Stimulated activated naive B cell treated with anti-CD40 and anti-IgM and Interleukin-4, amounts not matched to agents 10 μg/mL and 1 μg/mL and 100 μg/mL, for 72 hours (primary cell): ENCODE results near the gene CCDC74A.
"Not testable (repeated sequence)": the region's sequence is repeated elsewhere in the genome, so short reads cannot be mapped to it uniquely, and the experiment has no call there.

Source experiments
- ATAC-seq, 2 donors: fragments of 150-1000 bp; cut with Tn5 transposase; replicated peaks; 2 replicates each; pipeline ENCODE4 v1.10.0; 2021; ENCODE audit warnings: moderate library complexity in 1 of 2
- DNase-seq: peaks from one replicate; pipeline ENCODE4 v3.0.0; 2021
- H3K27ac Mint-ChIP-seq: one replicate; pipeline ENCODE4 v1.8.0; 2022; ENCODE audit warnings: mild to moderate bottlenecking, mixed read lengths
- H3K27me3 Mint-ChIP-seq, 2 donors: one replicate each; pipeline ENCODE4 v1.8.0; 2022; ENCODE audit warnings: mixed read lengths in 2 of 2
- H3K36me3 Mint-ChIP-seq, 2 donors: one replicate each; pipeline ENCODE4 v1.8.0; 2022; ENCODE audit warnings: mixed read lengths in 2 of 2, mild to moderate bottlenecking in 1 of 2
- H3K4me1 Mint-ChIP-seq, 2 donors: one replicate each; pipeline ENCODE4 v1.8.0; 2022; ENCODE audit warnings: mixed read lengths in 2 of 2, mild to moderate bottlenecking in 1 of 2
- H3K4me3 Mint-ChIP-seq, 2 donors: one replicate each; pipeline ENCODE4 v1.8.0; 2022; ENCODE audit warnings: mild to moderate bottlenecking in 2 of 2, mixed read lengths in 2 of 2, moderate library complexity in 1 of 2
- H3K9me3 Mint-ChIP-seq, 2 donors: one replicate each; pipeline ENCODE4 v1.8.0; 2022; ENCODE audit warnings: mixed read lengths in 2 of 2, mild to moderate bottlenecking in 1 of 2

The CCDC74A gene

GRCh38 chr2:131492015-131492417, 35.7 kb upstream of the CCDC74A start, which contains the start of gene MZT2A:
Gene MZT2A, minus strand, starts transcription at chr2:131492397. Its CDS starts 21 bp downstream, at chr2:131492376.
- Mint-ChIP-seq H3K4me1 (peaks cover 31 to 61% of the 10 kb centered on the region in 2 donors), H3K36me3 (peaks cover 23 to 32% of the 10 kb centered on the region in 2 donors), H3K27ac (peak within 1 kb of the TSS; percentile 96), H3K4me3 (peak within 1 kb of the TSS; percentile 96 to 98)
- not testable (repeated sequence) for H3K9me3 Mint-ChIP-seq, DNase-seq, H3K27me3 Mint-ChIP-seq
- ATAC-seq, result peak; percentile 8

GRCh38 chr2:131492418-131493198, 35.1 kb upstream of the CCDC74A start:
- no peaks in the 10 kb centered on the region for H3K9me3 Mint-ChIP-seq

GRCh38 chr2:131493199-131493968, 34.3 kb upstream of the CCDC74A start:
- H3K4me1 Mint-ChIP-seq, result peaks cover 38 to 63% of the 10 kb centered on the region in 2 donors
- DNase-seq (no peak), ATAC-seq (peak; percentile 37)
- H3K9me3 Mint-ChIP-seq, result no peaks in the 10 kb centered on the region
- peak overlapping the region; percentile 96 for H3K27ac Mint-ChIP-seq
- H3K27me3 Mint-ChIP-seq, result no peaks in the 10 kb centered on the region
- H3K36me3 Mint-ChIP-seq, result peaks cover 20 to 34% of the 10 kb centered on the region in 2 donors
- H3K4me3 Mint-ChIP-seq, result peak overlapping the region; percentile 96 to 98

More at GRCh38 chr2:131492418-131493198, 35.1 kb upstream of the CCDC74A start:
- peaks cover 26 to 35% of the 10 kb centered on the region in 2 donors for H3K36me3 Mint-ChIP-seq
- peak; percentile 97 for DNase-seq
- H3K4me3 Mint-ChIP-seq, result peak overlapping the region; percentile 96 to 98
- peaks cover 33 to 65% of the 10 kb centered on the region in 2 donors for H3K4me1 Mint-ChIP-seq
- no peaks in the 10 kb centered on the region for H3K27me3 Mint-ChIP-seq
- ATAC-seq, result peak; percentile 84 to 88
- peak overlapping the region; percentile 96 for H3K27ac Mint-ChIP-seq

- not testable (repeated sequence) for H3K27me3 Mint-ChIP-seq, H3K4me3 Mint-ChIP-seq, DNase-seq, H3K9me3 Mint-ChIP-seq, ATAC-seq
- peak overlapping the region; percentile 25 for H3K27ac Mint-ChIP-seq
- H3K4me1 Mint-ChIP-seq, result peaks cover 26 to 49% of the 10 kb centered on the region in 2 donors
- H3K36me3 Mint-ChIP-seq, result peaks cover 11 to 28% of the 10 kb centered on the region in 2 donors
Measured at GRCh38 chr2:131495506-131495905, 32.2 kb upstream of the CCDC74A start.

GRCh38 chr2:131498321-131498973, 29.2 kb upstream of the CCDC74A start:
- Mint-ChIP-seq H3K4me1 (peaks cover 18 to 33% of the 10 kb centered on the region in 2 donors), H3K4me3 (peak overlapping the region in 1 of 2 donors; percentile 6), H3K27ac (peak overlapping the region; percentile 75), H3K36me3 (peaks cover 16 to 25% of the 10 kb centered on the region in 2 donors)
- peak; percentile 87 to 96 for ATAC-seq
- not testable (repeated sequence) for DNase-seq, H3K9me3 Mint-ChIP-seq, H3K27me3 Mint-ChIP-seq

GRCh38 chr2:131503587-131503986, 24.1 kb upstream of the CCDC74A start:
- peaks cover 21 to 32% of the 10 kb centered on the region in 2 donors for H3K36me3 Mint-ChIP-seq
- not testable (repeated sequence) for H3K9me3 Mint-ChIP-seq, H3K27me3 Mint-ChIP-seq, H3K4me3 Mint-ChIP-seq, DNase-seq, H3K4me1 Mint-ChIP-seq, H3K27ac Mint-ChIP-seq, ATAC-seq

- H3K36me3 Mint-ChIP-seq, result peaks cover 24 to 34% of the 10 kb centered on the region in 2 donors
- not testable (repeated sequence) for H3K27me3 Mint-ChIP-seq, DNase-seq, H3K4me3 Mint-ChIP-seq, H3K27ac Mint-ChIP-seq, H3K9me3 Mint-ChIP-seq, ATAC-seq, H3K4me1 Mint-ChIP-seq
Measured at GRCh38 chr2:131504082-131504750, 23.5 kb upstream of the CCDC74A start.

- Mint-ChIP-seq H3K4me1 (peaks cover 12 to 25% of the 10 kb centered on the region in 2 donors), H3K27me3 (no peaks in the 10 kb centered on the region), H3K9me3 (no peaks in the 10 kb centered on the region), H3K27ac (no peak overlapping the region), H3K36me3 (peaks cover 24 to 40% of the 10 kb centered on the region in 2 donors), H3K4me3 (no peak overlapping the region)
- DNase-seq (no peak), ATAC-seq (no peak)
Measured at GRCh38 chr2:131509615-131510014, 18.1 kb upstream of the CCDC74A start.

- ATAC-seq, DNase-seq, H3K4me3 Mint-ChIP-seq, H3K27me3 Mint-ChIP-seq, H3K27ac Mint-ChIP-seq, H3K9me3 Mint-ChIP-seq: not testable (repeated sequence)
- Mint-ChIP-seq H3K4me1 (peaks cover 14 to 32% of the 10 kb centered on the region in 2 donors), H3K36me3 (peaks cover 28 to 35% of the 10 kb centered on the region in 2 donors)
Measured at GRCh38 chr2:131511291-131511968, 16.3 kb upstream of the CCDC74A start.

GRCh38 chr2:131511969-131512870, 15.5 kb upstream of the CCDC74A start:
- H3K4me3 Mint-ChIP-seq, H3K27me3 Mint-ChIP-seq, DNase-seq, H3K9me3 Mint-ChIP-seq, ATAC-seq: not testable (repeated sequence)
- Mint-ChIP-seq H3K36me3 (peaks cover 28 to 38% of the 10 kb centered on the region in 2 donors), H3K27ac (peak overlapping the region; percentile 89), H3K4me1 (peaks cover 14 to 32% of the 10 kb centered on the region in 2 donors)

- Mint-ChIP-seq H3K36me3 (peaks cover 34% of the 10 kb centered on the region in 2 donors), H3K4me1 (peaks cover 14 to 32% of the 10 kb centered on the region in 2 donors), H3K27ac (peak overlapping the region; percentile 92)
- not testable (repeated sequence) for H3K9me3 Mint-ChIP-seq, DNase-seq, H3K4me3 Mint-ChIP-seq, H3K27me3 Mint-ChIP-seq
- ATAC-seq, result peak; percentile 89 to 91
Measured at GRCh38 chr2:131514408-131515166, 13.1 kb upstream of the CCDC74A start.

GRCh38 chr2:131515235-131515634, 12.5 kb upstream of the CCDC74A start:
- DNase-seq, ATAC-seq, H3K4me3 Mint-ChIP-seq, H3K27me3 Mint-ChIP-seq, H3K9me3 Mint-ChIP-seq: not testable (repeated sequence)
- Mint-ChIP-seq H3K36me3 (peaks cover 38 to 39% of the 10 kb centered on the region in 2 donors), H3K27ac (peak overlapping the region; percentile 79), H3K4me1 (peaks cover 14 to 32% of the 10 kb centered on the region in 2 donors)
